ENCODE results near the gene CAMTA1. TPM values are rescaled to one million over a fixed set of nuclear protein-coding genes. Genes with fewer than 3 reads are reported as not detected.
"Not testable (repeated sequence)": the region's sequence is repeated elsewhere in the genome, so short reads cannot be mapped to it uniquely, and the experiment has no call there.

The CAMTA1 gene
- total and polyA plus RNA-seq, 3 experiments from 2014 or later = 60.2 to 79.0 (median 61.7) TPM

- H3K27ac ChIP-seq (ENCODE audit: low read depth, low read length); H3K4me3 ChIP-seq (ENCODE audit: low read length); CTCF ChIA-PET; H3K36me3 ChIP-seq (ENCODE audit: insufficient read depth, low read length); H3K36me3 Mint-ChIP-seq; H3K4me3 Mint-ChIP-seq; DNase-seq; H3K27ac Mint-ChIP-seq; H3K9me3 ChIP-seq (ENCODE audit: low read length); H3K4me1 Mint-ChIP-seq; H3K4me1 ChIP-seq (ENCODE audit: insufficient read depth, low read length); POLR2A ChIA-PET; H3K27me3 ChIP-seq (ENCODE audit: insufficient read depth, low read length, poor library complexity, severe bottlenecking): not testable (repeated sequence)
- Mint-ChIP-seq H3K27me3 (peaks cover 22 to 31% of the 10 kb centered on the region in 2 donors), H3K9me3 (peaks cover 6 to 13% (median 10%) of the 10 kb centered on the region in 5 donors)
These were observed 545.5 kb downstream of the CAMTA1 start for GRCh38 chr1:7330726-7331125.

DNA sequence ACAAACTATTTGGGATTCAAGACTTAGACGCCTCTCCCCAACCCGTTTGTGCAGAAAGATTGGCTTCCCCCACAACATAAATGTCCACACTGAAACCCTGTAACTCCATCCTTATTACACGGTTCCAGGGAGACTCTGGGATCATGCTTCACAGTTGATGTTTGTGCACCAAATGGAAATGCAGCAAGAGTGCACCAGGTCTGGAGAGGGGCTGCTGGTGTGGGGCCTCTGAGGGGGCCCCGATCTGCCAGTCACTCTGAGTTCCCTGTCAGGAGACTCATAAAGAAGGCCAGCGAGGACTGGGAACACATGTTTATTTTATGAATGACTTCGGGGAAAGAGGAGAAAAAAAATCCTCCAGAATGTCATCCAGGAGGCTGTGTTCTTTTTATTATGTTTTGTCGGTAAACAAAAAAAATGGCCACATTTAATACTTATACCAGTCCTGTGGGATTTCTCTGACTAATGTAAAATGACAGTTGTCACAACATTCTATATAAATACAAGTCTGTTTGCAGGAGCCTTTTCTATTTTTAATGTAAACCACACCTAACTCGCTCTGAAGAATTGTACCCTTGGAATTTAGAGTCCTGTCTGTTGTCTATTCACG, 546.8 kb downstream of the CAMTA1 start:
- H3K27ac ChIP-seq (ENCODE audit: low read depth, low read length) = no peak overlapping the region
- peaks cover 3% of the 10 kb centered on the region for H3K27me3 ChIP-seq (ENCODE audit: insufficient read depth, low read length, poor library complexity, severe bottlenecking)
- Mint-ChIP-seq H3K4me1 (no peaks in the 10 kb centered on the region), H3K9me3 (peaks cover 3 to 9% (median 6%) of the 10 kb centered on the region in 5 donors), H3K27ac (no peak overlapping the region), H3K4me3 (no peak overlapping the region), H3K36me3 (no peaks in the 10 kb centered on the region), H3K27me3 (peaks cover 19 to 31% of the 10 kb centered on the region in 2 donors)
- H3K4me1 ChIP-seq (ENCODE audit: insufficient read depth, low read length) = no peaks in the 10 kb centered on the region
- no peak overlapping the region for H3K4me3 ChIP-seq (ENCODE audit: low read length)
- ChIA-PET POLR2A (no interaction called here), CTCF (no interaction called here)
- H3K36me3 ChIP-seq (ENCODE audit: insufficient read depth, low read length) = no peaks in the 10 kb centered on the region
- H3K9me3 ChIP-seq (ENCODE audit: low read length) = no peaks in the 10 kb centered on the region
- no peak for DNase-seq

GRCh38 chr1:7333094-7333493, 547.8 kb downstream of the CAMTA1 start:
- no peak for DNase-seq
- Mint-ChIP-seq H3K36me3 (no peaks in the 10 kb centered on the region), H3K4me3 (no peak overlapping the region), H3K4me1 (no peaks in the 10 kb centered on the region), H3K27me3 (peaks cover 19 to 31% of the 10 kb centered on the region in 2 donors), H3K9me3 (peaks cover under 1 to 4% (median 3%) of the 10 kb centered on the region in 5 donors), H3K27ac (no peak overlapping the region)
- Histone ChIP-seq H3K27me3 (ENCODE audit: insufficient read depth, low read length, poor library complexity, severe bottlenecking) (peaks cover 3% of the 10 kb centered on the region), H3K36me3 (ENCODE audit: insufficient read depth, low read length) (no peaks in the 10 kb centered on the region), H3K4me1 (ENCODE audit: insufficient read depth, low read length) (no peaks in the 10 kb centered on the region), H3K4me3 (ENCODE audit: low read length) (no peak overlapping the region), H3K27ac (ENCODE audit: low read depth, low read length) (no peak overlapping the region), H3K9me3 (ENCODE audit: low read length) (no peaks in the 10 kb centered on the region)
- ChIA-PET POLR2A (no interaction called here), CTCF (no interaction called here)

DNA sequence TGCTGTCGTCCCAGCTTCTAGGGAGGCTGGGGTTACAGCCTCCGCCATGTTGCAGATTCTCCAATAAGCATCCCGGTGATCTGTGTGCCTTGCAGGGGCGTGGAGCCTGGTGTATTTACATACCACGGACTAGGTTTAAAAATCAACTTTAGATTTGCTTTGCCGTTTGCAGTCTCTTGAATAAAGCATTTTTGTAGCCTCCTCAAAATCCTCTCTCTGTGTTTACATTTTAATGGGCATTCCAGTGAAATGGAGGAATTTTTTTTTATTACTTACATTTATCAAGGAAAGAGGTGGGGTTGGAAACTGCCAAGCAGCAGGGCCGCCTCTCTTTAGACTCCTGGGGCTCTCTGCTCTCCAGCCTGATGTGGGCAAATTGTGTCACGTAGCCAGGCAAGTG, 548.4 kb downstream of the CAMTA1 start:
- ChIA-PET POLR2A (no interaction called here), CTCF (no interaction called here)
- Histone ChIP-seq H3K4me3 (ENCODE audit: low read length) (no peak overlapping the region), H3K27me3 (ENCODE audit: insufficient read depth, low read length, poor library complexity, severe bottlenecking) (peaks cover 3% of the 10 kb centered on the region), H3K4me1 (ENCODE audit: insufficient read depth, low read length) (no peaks in the 10 kb centered on the region), H3K27ac (ENCODE audit: low read depth, low read length) (no peak overlapping the region), H3K36me3 (ENCODE audit: insufficient read depth, low read length) (no peaks in the 10 kb centered on the region), H3K9me3 (ENCODE audit: low read length) (no peaks in the 10 kb centered on the region)
- H3K4me1 Mint-ChIP-seq = no peaks in the 10 kb centered on the region
- peaks cover 19 to 28% of the 10 kb centered on the region in 2 donors for H3K27me3 Mint-ChIP-seq
- H3K4me3 Mint-ChIP-seq = no peak overlapping the region
- H3K9me3 Mint-ChIP-seq = peaks cover 0 to 2% (median under 1%) of the 10 kb centered on the region in 5 donors
- no peaks in the 10 kb centered on the region for H3K36me3 Mint-ChIP-seq
- no peak for DNase-seq
- H3K27ac Mint-ChIP-seq = no peak overlapping the region

DNA sequence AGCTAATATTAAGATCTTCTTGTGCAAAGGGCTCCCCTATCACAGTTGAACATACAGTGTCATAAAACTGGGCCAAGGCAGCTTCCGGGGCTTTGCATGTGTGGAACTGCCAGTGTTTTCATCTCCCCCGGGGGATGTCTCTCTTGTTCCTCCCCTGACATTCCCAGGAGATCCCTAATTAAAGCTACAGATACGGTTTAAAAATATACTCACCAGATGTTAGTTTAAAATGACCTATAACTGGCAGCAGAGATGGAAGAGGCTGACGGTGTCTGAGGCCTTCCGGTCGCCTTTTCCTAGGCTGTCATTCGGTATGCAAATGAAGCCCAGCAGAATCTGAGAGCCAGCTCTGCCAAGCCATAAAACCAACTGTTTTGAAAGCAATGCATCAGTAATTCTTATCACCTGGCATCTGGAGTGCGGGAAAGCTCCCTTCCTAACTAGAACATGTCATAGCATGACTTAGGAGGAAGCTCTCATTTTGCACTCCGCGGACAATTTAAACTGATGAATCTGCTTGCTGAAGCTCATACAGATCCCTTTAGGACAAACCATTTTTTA, 549.3 kb downstream of the CAMTA1 start:
- CTCF ChIA-PET = no interaction called here
- Histone ChIP-seq H3K9me3 (ENCODE audit: low read length) (no peaks in the 10 kb centered on the region), H3K27ac (ENCODE audit: low read depth, low read length) (no peak overlapping the region), H3K4me3 (ENCODE audit: low read length) (no peak overlapping the region), H3K36me3 (ENCODE audit: insufficient read depth, low read length) (no peaks in the 10 kb centered on the region), H3K27me3 (ENCODE audit: insufficient read depth, low read length, poor library complexity, severe bottlenecking) (peaks cover 3% of the 10 kb centered on the region), H3K4me1 (ENCODE audit: insufficient read depth, low read length) (no peaks in the 10 kb centered on the region)
- Mint-ChIP-seq H3K27me3 (peaks cover 19 to 27% of the 10 kb centered on the region in 2 donors), H3K36me3 (no peaks in the 10 kb centered on the region), H3K27ac (no peak overlapping the region), H3K4me1 (no peaks in the 10 kb centered on the region), H3K4me3 (no peak overlapping the region), H3K9me3 (no peaks in the 10 kb centered on the region)
- POLR2A ChIA-PET = no interaction called here
- DNase-seq = no peak

DNA sequence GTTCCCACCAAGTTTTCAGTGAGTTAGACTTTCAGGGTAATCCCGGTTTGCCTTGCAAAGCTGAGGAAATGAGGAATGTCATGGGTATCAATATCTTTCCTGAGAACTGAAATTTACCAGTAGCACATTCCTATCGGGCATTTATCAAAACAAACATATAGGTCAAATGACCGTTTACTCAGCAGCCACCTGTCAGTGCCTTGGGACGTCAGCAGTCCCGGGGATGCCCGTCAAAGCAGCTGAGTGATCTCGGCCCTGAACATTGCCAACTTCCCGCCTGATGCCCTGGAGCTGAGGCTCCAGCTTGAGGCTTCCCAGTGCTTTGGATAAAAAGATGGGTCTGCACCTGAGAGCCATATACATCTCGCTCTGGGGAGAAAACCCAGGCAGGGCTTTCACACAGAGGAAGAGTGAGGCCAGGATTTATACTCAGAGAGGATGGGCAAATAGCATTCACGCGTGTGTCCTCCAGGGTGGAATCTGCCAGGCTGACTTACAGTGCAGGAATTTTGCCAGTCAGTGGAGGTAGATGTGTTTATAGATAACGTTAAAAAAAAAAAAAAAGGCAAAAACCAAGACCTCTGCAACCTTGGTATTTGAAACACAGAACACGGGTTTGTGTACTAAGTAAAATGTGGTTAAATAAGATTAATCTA, 550.1 kb downstream of the CAMTA1 start:
- ChIA-PET CTCF (no interaction called here), POLR2A (no interaction called here)
- Histone ChIP-seq H3K4me1 (ENCODE audit: insufficient read depth, low read length) (no peaks in the 10 kb centered on the region), H3K36me3 (ENCODE audit: insufficient read depth, low read length) (no peaks in the 10 kb centered on the region), H3K27me3 (ENCODE audit: insufficient read depth, low read length, poor library complexity, severe bottlenecking) (peaks cover 3% of the 10 kb centered on the region), H3K9me3 (ENCODE audit: low read length) (no peaks in the 10 kb centered on the region), H3K4me3 (ENCODE audit: low read length) (no peak overlapping the region), H3K27ac (ENCODE audit: low read depth, low read length) (no peak overlapping the region)
- no peak overlapping the region for H3K4me3 Mint-ChIP-seq
- H3K9me3 Mint-ChIP-seq = peaks cover 0 to 1% (median 0%) of the 10 kb centered on the region in 5 donors
- DNase-seq = no peak
- peaks cover 16 to 22% of the 10 kb centered on the region in 2 donors for H3K27me3 Mint-ChIP-seq
- H3K4me1 Mint-ChIP-seq = no peaks in the 10 kb centered on the region
- no peaks in the 10 kb centered on the region for H3K36me3 Mint-ChIP-seq
- no peak overlapping the region for H3K27ac Mint-ChIP-seq

DNA sequence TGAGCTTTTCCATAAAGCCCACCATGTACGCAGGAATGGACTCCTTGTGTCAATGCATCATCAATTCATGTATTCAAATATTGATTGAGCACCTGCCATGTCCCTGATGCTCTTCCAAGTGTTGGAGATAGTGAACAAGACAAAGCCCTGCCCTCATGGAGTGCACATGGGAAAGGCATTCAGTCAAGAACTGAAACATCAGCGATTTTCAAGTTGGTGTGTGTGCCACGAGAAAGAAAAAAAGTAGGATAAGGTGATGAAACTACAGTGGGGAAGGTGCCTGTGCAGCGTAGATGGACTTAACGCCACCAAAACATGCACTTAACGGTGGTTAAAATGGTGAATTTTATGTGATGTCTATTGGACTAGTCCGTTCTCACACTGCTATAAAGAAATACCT, 553.2 kb downstream of the CAMTA1 start:
- H3K4me1 Mint-ChIP-seq = no peaks in the 10 kb centered on the region
- Histone ChIP-seq H3K27ac (ENCODE audit: low read depth, low read length) (no peak overlapping the region), H3K36me3 (ENCODE audit: insufficient read depth, low read length) (no peaks in the 10 kb centered on the region), H3K27me3 (ENCODE audit: insufficient read depth, low read length, poor library complexity, severe bottlenecking) (no peaks in the 10 kb centered on the region), H3K4me1 (ENCODE audit: insufficient read depth, low read length) (no peaks in the 10 kb centered on the region), H3K9me3 (ENCODE audit: low read length) (no peaks in the 10 kb centered on the region), H3K4me3 (ENCODE audit: low read length) (no peak overlapping the region)
- no peaks in the 10 kb centered on the region for H3K36me3 Mint-ChIP-seq
- no peak overlapping the region for H3K27ac Mint-ChIP-seq
- no peak overlapping the region for H3K4me3 Mint-ChIP-seq
- peaks cover 0 to 1% (median 0%) of the 10 kb centered on the region in 5 donors for H3K9me3 Mint-ChIP-seq
- CTCF ChIA-PET = no interaction called here
- POLR2A ChIA-PET = no interaction called here
- no peak for DNase-seq
- H3K27me3 Mint-ChIP-seq = peaks cover 0 to 10% of the 10 kb centered on the region in 2 donors

DNA sequence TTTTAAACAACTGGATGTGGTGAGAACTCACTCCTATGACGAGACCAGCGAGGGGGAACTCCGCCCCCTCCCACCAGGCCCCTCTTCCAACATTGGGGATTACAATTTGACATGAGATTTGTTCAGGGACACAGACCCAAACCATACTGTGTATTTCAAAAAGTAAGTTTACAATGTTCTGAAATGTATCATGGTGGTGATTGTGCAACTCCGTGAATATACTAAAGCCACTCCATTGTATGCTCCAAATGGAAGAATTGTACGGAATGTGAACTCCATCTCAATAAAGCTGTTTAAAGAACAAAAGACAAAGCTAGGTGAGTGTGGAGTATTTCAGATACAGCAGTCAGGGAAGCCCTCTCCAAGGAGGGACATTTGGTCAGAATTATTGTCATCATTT, 553.8 kb downstream of the CAMTA1 start:
- Histone ChIP-seq H3K9me3 (ENCODE audit: low read length) (no peaks in the 10 kb centered on the region), H3K27ac (ENCODE audit: low read depth, low read length) (no peak overlapping the region), H3K36me3 (ENCODE audit: insufficient read depth, low read length) (no peaks in the 10 kb centered on the region), H3K4me3 (ENCODE audit: low read length) (no peak overlapping the region), H3K4me1 (ENCODE audit: insufficient read depth, low read length) (no peaks in the 10 kb centered on the region), H3K27me3 (ENCODE audit: insufficient read depth, low read length, poor library complexity, severe bottlenecking) (no peaks in the 10 kb centered on the region)
- Mint-ChIP-seq H3K4me3 (no peak overlapping the region), H3K27me3 (peaks cover 0 to 9% of the 10 kb centered on the region in 2 donors), H3K4me1 (no peaks in the 10 kb centered on the region), H3K9me3 (peaks cover 0 to 1% (median 0%) of the 10 kb centered on the region in 5 donors), H3K27ac (no peak overlapping the region), H3K36me3 (no peaks in the 10 kb centered on the region)
- POLR2A ChIA-PET = no interaction called here
- DNase-seq = no peak
- CTCF ChIA-PET = no interaction called here

Data from CD8-positive, alpha-beta memory T cell (primary cell).